ENCODE data around the gene GLB1L.

GLB1L gene

GRCh38 chr2:219252570-219252899 lies 7.3 kb upstream of the GLB1L start:
- DNase-seq = no peak

- no peak for DNase-seq
Measured at GRCh38 chr2:219252084-219252483, 6.8 kb upstream of the GLB1L start.

DNA sequence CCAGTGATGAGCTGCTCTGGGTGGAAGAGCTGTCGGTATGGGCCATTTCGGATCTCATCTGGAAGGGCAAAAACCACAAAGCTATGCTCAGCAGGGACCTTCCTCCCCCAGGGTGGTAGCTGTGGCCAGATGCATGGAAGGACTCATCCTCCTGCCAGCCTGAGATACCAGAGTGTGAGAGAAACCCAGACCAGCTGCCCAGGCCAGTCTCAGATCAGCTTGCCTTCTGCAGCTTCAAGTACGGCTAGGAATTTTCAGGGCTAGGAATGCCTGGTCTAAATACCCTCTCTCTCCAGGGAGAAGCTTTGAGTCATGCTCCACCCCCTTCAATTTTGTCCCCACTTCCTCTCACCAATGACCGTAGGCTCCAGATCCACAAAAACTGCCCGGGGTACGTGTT lies 6.4 kb upstream of the GLB1L start:
- DNase-seq = no peak

- no peak for DNase-seq
Measured at GRCh38 chr2:219250049-219250781, 5.0 kb upstream of the GLB1L start.

- peak; percentile 29 to 78 for DNase-seq
Measured at GRCh38 chr2:219249203-219249980, 4.1 kb upstream of the GLB1L start.

- DNase-seq = no peak
Measured at GRCh38 chr2:219248845-219249202, 3.6 kb upstream of the GLB1L start.

DNA sequence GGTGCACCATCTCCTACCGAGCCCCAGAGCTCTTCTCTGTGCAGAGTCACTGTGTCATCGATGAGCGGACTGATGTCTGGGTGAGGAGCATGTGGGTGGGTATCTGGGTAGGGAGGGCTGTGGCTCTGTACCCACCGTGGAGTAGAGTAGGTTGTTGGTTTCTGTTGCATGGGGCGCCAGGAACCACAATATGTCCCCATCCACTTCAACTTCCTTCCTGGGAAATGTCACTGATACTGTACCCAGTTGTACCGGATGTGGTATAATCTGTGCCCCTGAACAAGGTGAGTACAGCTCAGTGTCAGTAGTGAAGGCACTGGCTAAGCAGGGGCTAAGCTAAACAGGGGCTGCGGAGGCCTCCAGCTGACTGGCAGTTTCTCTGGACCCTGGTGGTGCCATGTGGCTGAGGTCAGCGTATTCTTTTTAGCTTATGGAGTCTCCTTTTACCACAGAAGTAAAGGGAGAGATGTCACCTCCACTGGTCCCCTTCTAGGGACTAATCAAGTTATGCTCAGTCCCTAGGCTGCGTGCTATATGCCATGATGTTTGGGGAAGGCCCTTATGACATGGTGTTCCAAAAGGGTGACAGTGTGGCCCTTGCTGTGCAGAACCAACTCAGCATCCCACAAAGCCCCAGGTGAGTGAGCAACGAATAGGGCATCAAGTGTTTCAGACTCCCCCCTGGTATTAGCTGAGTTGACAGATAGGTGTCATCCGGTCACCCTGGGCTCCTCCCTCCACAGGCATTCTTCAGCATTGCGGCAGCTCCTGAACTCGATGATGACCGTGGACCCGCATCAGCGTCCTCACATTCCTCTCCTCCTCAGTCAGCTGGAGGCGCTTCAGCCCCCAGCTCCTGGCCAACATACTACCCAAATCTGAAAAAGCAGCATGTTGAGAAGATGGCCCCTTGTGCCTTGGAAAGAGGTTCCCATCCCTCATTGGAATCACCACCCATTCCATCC lies 2.7 kb upstream of the GLB1L start:
- DNase-seq = no peak

GRCh38 chr2:219246559-219246958 lies 1.3 kb upstream of the GLB1L start:
- no peak for DNase-seq

DNA sequence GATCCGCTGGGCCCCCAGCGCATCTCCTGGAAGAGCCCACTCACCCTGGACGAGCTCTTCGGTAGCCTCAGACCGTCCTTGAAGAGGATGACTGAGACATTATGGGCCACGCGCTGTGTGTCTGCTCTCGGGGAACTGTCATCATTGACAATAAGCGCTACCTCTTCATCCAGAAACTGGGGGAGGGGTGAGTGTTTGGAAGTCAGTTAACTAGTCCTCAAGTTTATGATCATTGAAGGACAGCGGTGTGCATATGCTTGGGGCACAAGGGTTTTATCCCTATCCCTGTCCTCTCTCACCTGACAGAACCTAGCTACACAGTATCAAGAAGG lies 621 bp upstream of the GLB1L start:
- DNase-seq = no peak

DNA sequence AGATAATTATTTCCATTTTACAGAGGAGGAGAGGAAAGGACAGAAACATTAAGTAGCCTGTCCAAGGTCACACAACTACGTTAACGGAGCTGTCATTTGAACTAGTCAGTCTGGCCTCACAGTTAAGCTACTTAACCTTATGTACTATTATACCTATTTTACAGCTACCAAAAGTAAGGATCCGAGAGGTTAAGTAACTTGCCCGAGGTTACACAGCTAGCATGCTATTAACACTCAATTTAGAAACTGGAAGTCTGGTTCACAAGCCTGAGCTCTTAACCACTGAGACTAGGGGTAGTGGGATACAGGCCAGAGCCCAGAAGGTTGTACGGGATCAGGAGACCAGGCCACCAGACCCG lies 476 bp downstream of the GLB1L start:
- no peak for DNase-seq

- DNase-seq = no peak
Measured at GRCh38 chr2:219243291-219243761, 1.9 kb downstream of the GLB1L start.

DNA sequence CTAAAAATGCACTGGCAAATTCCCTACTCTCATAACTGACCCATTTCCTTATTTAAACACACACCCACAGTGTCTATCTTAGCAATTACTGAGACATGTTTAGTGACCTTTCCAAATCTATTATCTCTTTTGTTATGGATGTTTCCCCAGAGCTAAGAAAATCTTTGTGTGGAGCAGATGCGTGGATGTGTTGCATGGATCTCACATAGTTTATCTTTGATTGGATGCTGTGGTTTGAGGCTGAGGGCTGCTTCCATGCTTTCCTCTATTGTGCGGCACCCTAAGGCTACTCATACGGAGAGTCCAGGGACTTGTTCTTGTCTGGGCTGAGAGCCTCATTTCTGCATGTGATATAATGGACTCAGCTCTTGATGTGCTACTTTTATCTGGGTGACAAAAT lies 10.9 kb downstream of the GLB1L start:
- no peak for DNase-seq

GRCh38 chr2:219230059-219230540 lies 15.1 kb downstream of the GLB1L start:
- DNase-seq = no peak

GRCh38 chr2:219229305-219230058 lies 15.8 kb downstream of the GLB1L start, which contains the start of the genes ANKZF1 and ATG9A:
ANKZF1 (plus strand) TSS chr2:219229806; CDS start chr2:219230258, 452 bp downstream.
ATG9A (minus strand) TSS chr2:219229636; CDS start chr2:219228024, 1,612 bp downstream.
- peak; percentile 87 to 98 for DNase-seq

GRCh38 chr2:219228911-219229304 lies 16.3 kb downstream of the GLB1L start:
- DNase-seq = no peak

- peak in 1 of 2 experiments; percentile 7 for DNase-seq
Measured at GRCh38 chr2:219228041-219228910, 17.0 kb downstream of the GLB1L start.

GRCh38 chr2:219225350-219225749 lies 19.9 kb downstream of the GLB1L start:
- DNase-seq = no peak

DNA sequence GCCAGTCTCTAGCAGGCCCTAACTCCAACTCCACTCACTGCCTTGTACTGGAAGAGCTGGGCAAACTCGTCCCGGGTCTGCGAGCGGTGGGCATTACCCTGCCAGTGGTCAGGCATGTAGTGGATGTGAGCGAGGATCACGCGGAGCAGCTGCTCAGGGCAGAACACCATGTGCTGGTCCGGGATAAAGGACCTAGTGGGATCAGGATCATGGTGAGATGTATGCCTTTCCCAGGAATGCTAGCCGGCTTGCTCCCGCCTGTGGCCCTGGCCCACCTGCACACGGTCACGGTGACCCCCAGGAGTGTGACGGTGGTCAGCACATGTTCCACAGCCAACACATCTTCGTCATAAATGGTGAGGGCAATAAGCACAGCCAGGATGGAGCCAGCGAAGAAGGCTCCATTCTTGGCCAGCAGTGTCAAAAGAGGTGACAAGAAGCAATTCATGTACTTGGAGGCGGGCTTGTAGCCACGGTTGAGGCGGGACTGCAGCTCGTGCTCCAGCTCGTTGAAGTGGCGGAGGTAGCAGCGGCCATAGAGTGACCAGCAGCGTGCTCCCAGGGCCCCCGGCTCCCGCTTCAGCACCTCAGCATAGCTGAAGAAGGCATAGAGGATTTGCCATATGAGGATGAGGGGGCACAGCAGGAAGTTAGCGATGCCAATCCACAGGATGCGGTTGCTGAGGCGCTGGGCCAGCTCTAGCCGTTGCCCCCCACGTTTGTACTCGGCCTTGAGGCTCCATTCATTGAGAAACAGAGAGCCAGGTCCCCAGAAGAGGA lies 21.2 kb downstream of the GLB1L start:
- DNase-seq = no peak

- DNase-seq = no peak
Measured at GRCh38 chr2:219221957-219222518, 23.2 kb downstream of the GLB1L start.
